A549 (cell line): ENCODE measurements around the gene AHNAK2. TPM values are rescaled to one million over a fixed set of nuclear protein-coding genes. Genes with fewer than 3 reads are reported as not detected.

Source experiments
- ATAC-seq, 2 experiments: fragments of 200-7000 bp in 1 of 2; fragments of >200 bp in 1 of 2; cut with Nextera tagmentation in 1 of 2; cut with Tn5 transposase in 1 of 2; 3 replicates each; pipeline versions ENCODE4 v1.8.0 to v1.9.1; 2018 to 2020; ENCODE audit warnings: mild to moderate bottlenecking in 1 of 2, moderate library complexity in 1 of 2
- CTCF ChIA-PET: fragments of 300-600 bp; sonication (Branson Sonifier 250); formaldehyde crosslinking; extraction: SDS; loops from one replicate; lab custom pipeline; 2021; ENCODE audit warnings: antibody characterized with exemption, inconsistent platforms; lab: Yijun Ruan, JAX
- POLR2A ChIA-PET: fragments of 350-600 bp; formaldehyde crosslinking; extraction: SDS; loops from one replicate; lab custom pipeline; 2021; ENCODE audit warnings: antibody characterized with exemption, inconsistent platforms; lab: Yijun Ruan, JAX
- DNase-seq, 2 experiments: peaks; one replicate each; pipeline versions ENCODE4 v3.0.0 to v3.0.0-alpha.2; 2011 to 2016; ENCODE audit warnings: low read depth in 1 of 2, low spot score in 1 of 2
- FAIRE-seq: peaks from 2 replicates; lab custom pipeline; 2011; peaks lifted over from hg19 to GRCh38; lab: Jason Lieb, UNC
- H3K27ac ChIP-seq, 2 experiments: fragments of >200 bp; sonication (Bioruptor Twin); formaldehyde crosslinking; 3 replicates each; pipeline ENCODE4 v1.5.1; 2016 to 2017
- H3K4me1 ChIP-seq: fragments of >200 bp; sonication (Bioruptor Twin); formaldehyde crosslinking; 3 replicates; pipeline ENCODE4 v1.6.1; 2016
- H3K4me2 ChIP-seq: fragments of >200 bp; sonication (Bioruptor Twin); formaldehyde crosslinking; 3 replicates; pipeline ENCODE4 v1.6.1; 2016
- H3K4me3 ChIP-seq: fragments of >200 bp; sonication (Bioruptor Twin); formaldehyde crosslinking; 3 replicates; pipeline ENCODE4 v1.5.1; 2016
- H3K9me3 ChIP-seq: fragments of >200 bp; sonication (Bioruptor Twin); formaldehyde crosslinking; 3 replicates; pipeline ENCODE4 v1.6.1; 2016
- ATOH8 ChIP-seq: fragments of 250-450 bp; sonication (Bioruptor Pico); IDR thresholded peaks from 2 replicates; pipeline ENCODE4 v1.5.0; 2020; ENCODE audit warnings: low read depth, mild to moderate bottlenecking, moderate library complexity
- BHLHE40 ChIP-seq: IDR thresholded peaks from 2 replicates; pipeline ENCODE4 v1.6.1; 2012; ENCODE audit warnings: low read depth, low read length, inconsistent platforms
- CBX8 ChIP-seq: fragments of 200-600 bp; sonication (generic); IDR thresholded peaks from 2 replicates; pipeline ENCODE4 v1.6.1; 2016
- CTCF ChIP-seq: fragments of >200 bp; sonication (Bioruptor Twin); formaldehyde crosslinking; IDR thresholded peaks from 3 replicates; pipeline ENCODE4 v1.5.1; 2016
- E2F6 ChIP-seq: IDR thresholded peaks from 2 replicates; pipeline ENCODE4 v1.6.1; 2012; ENCODE audit warnings: low read depth, borderline replicate concordance
- EHMT2 ChIP-seq: fragments of 200-600 bp; sonication (generic); IDR thresholded peaks from 2 replicates; pipeline ENCODE4 v1.6.1; 2016; ENCODE audit warnings: antibody characterized with exemption, low read depth, mild to moderate bottlenecking, moderate library complexity
- EP300 ChIP-seq, 2 experiments: fragments of >200 bp; sonication (Bioruptor Twin); formaldehyde crosslinking; IDR thresholded peaks; 2 replicates in 1 of 2; 3 replicates in 1 of 2; pipeline ENCODE4 v1.6.1; 2016 to 2017
- ESRRA ChIP-seq: fragments of 150-350 bp; IDR thresholded peaks from 2 replicates; pipeline ENCODE4 v1.6.1; 2014; ENCODE audit warnings: mild to moderate bottlenecking, low read length, borderline replicate concordance
- HEYL ChIP-seq: fragments of 250-450 bp; sonication (Bioruptor Pico); IDR thresholded peaks from 2 replicates; pipeline ENCODE4 v1.8.0; 2021; ENCODE audit warnings: mild to moderate bottlenecking, moderate library complexity
- HOXB13 ChIP-seq: fragments of 250-450 bp; sonication (Bioruptor Pico); IDR thresholded peaks from 2 replicates; pipeline ENCODE4 v1.5.0; 2020; ENCODE audit warnings: low read depth, mild to moderate bottlenecking, moderate library complexity
- HOXB5 ChIP-seq: fragments of 250-450 bp; sonication (Bioruptor Pico); IDR thresholded peaks from 2 replicates; pipeline ENCODE4 v1.5.0; 2020; ENCODE audit warnings: mild to moderate bottlenecking, moderate library complexity
- JUN ChIP-seq, 2 experiments: fragments of >200 bp; sonication (Bioruptor Twin); formaldehyde crosslinking; IDR thresholded peaks; 2 replicates in 1 of 2; 3 replicates in 1 of 2; pipeline ENCODE4 v1.6.1; 2016 to 2017
- JUNB ChIP-seq: fragments of >200 bp; sonication (Bioruptor Twin); formaldehyde crosslinking; IDR thresholded peaks from 2 replicates; pipeline ENCODE4 v1.6.1; 2016
- KDM5A ChIP-seq: fragments of 200-600 bp; sonication (generic); IDR thresholded peaks from 2 replicates; pipeline ENCODE4 v1.6.1; 2016; ENCODE audit warnings: antibody characterized with exemption, mild to moderate bottlenecking
- MAX ChIP-seq: IDR thresholded peaks from 2 replicates; pipeline ENCODE4 v1.6.1; 2012
- RAD21 ChIP-seq, 2 experiments: fragments of >200 bp in 1 of 2; sonication (Bioruptor Twin) in 1 of 2; formaldehyde crosslinking in 1 of 2; IDR thresholded peaks in 1 of 2; conservative IDR thresholded peaks in 1 of 2; 2 replicates in 1 of 2; 3 replicates in 1 of 2; pipeline ENCODE4 v1.6.1; 2012 to 2018; ENCODE audit warnings: inconsistent platforms in 1 of 2
- RCOR1 ChIP-seq: fragments of 150-350 bp; IDR thresholded peaks from 2 replicates; pipeline ENCODE4 v1.6.1; 2014; ENCODE audit warnings: antibody characterized with exemption, low read length, low read depth
- SREBF2 ChIP-seq: fragments of 450-650 bp; IDR thresholded peaks from 2 replicates; pipeline ENCODE4 v1.6.1; 2014; ENCODE audit warnings: mild to moderate bottlenecking, moderate library complexity
- TFCP2L1 ChIP-seq: fragments of 250-450 bp; sonication (Bioruptor Pico); IDR thresholded peaks from 2 replicates; pipeline ENCODE4 v1.5.0; 2021; ENCODE audit warnings: mild to moderate bottlenecking
- TP53 ChIP-seq: fragments of 250-450 bp; sonication (Bioruptor Pico); IDR thresholded peaks from 2 replicates; pipeline ENCODE4 v1.5.0; 2021; ENCODE audit warnings: mild to moderate bottlenecking, moderate library complexity
- USF2 ChIP-seq: fragments of 450-650 bp; IDR thresholded peaks from 2 replicates; pipeline ENCODE4 v1.6.1; 2014; ENCODE audit warnings: antibody characterized with exemption
- ZNF302 ChIP-seq: fragments of 250-450 bp; sonication (Bioruptor Pico); IDR thresholded peaks from 2 replicates; pipeline ENCODE4 v1.9.0; 2021; ENCODE audit warnings: inconsistent platforms, mild to moderate bottlenecking, moderate library complexity
- WGBS: methylation state at CpG from one replicate; pipeline ENCODE4 v1.1.6; 2017; ENCODE audit errors: missing lambda C conversion rate; 5-methylcytosine and 5-hydroxymethylcytosine counted together
- polyA plus RNA-seq, 4 experiments: library from polyadenylated mRNA; depleted of rRNA in 3 of 4; stranded (reverse); fragments of >200 nt; fragmentation: RNase III in 1 of 4; extraction: RNeasy Plus Mini Kit Qiagen cat#74134 plus additional on column Dnase treatment in 1 of 4; gene quantifications; 2 replicates in 3 of 4; 3 replicates in 1 of 4; pipeline ENCODE4 v1.2.3, GENCODE V29; 2011 to 2017

The AHNAK2 gene
- polyA plus RNA-seq, 2 of the 4 experiments (the other 2 are of a cell fraction) = 43.3 to 43.7 TPM

- ChIA-PET POLR2A (interaction anchor here (0.6 to 0.9 kb wide), 2 partner anchors 74 to 153 kb away, joined by 4 to 5 read pairs; no protein-coding TSS in a partner anchor), CTCF (interaction anchor here (0.5 to 3.9 kb wide), 31 partner anchors 8 to 192 kb away, joined by 3 to 40 read pairs (median 6); partner anchors contain the start of genes CEP170B and PLD4)
- no peak for TF ChIP-seq TP53 (CRISPR knock-in tag)
- no peak for TF ChIP-seq E2F6
- no peak for TF ChIP-seq JUNB
- no peak for TF ChIP-seq EHMT2
- no peak for TF ChIP-seq RCOR1
- TF ChIP-seq BHLHE40 = no peak
- TF ChIP-seq ESRRA = peak; percentile 68; the same call in 1 of the 2 replicates
- TF ChIP-seq RAD21 (conservative IDR thresholded peaks at IDR 0.05 in 1 of 2, IDR thresholded peaks at IDR 0.05 in 1 of 2) = no peak
- WGBS = 98% methylated on average over 8 of the region's 9 CpGs
- H3K4me3 ChIP-seq = no peak overlapping the region
- H3K4me2 ChIP-seq = no peak overlapping the region
- H3K9me3 ChIP-seq = no peaks in the 10 kb centered on the region
- peaks cover 15% of the 10 kb centered on the region for H3K4me1 ChIP-seq
- no peak for DNase-seq
- no peak for FAIRE-seq
- ATAC-seq = peak in 1 of 2 experiments; percentile 4; a peak in 2 of 6 replicates
- no peak overlapping the region for H3K27ac ChIP-seq
These were observed 82.9 kb downstream of the AHNAK2 start for GRCh38 chr14:104895207-104895785.

GRCh38 chr14:104894331-104895206, 83.6 kb downstream of the AHNAK2 start:
- Histone ChIP-seq H3K9me3 (no peaks in the 10 kb centered on the region), H3K4me2 (no peak overlapping the region), H3K4me1 (peaks cover 15% of the 10 kb centered on the region), H3K27ac (no peak overlapping the region), H3K4me3 (no peak overlapping the region)
- 91% methylated on average over 27 of the region's 30 CpGs for WGBS
- POLR2A ChIA-PET = interaction anchor here (1.3 kb wide), 1 partner anchor 18 kb away, joined by 3 read pairs; no protein-coding TSS in a partner anchor
- ATAC-seq = 0 out of 6 replicates have a peak, but pooled peaks of 1 of the 2 experiments have one; percentile 11
- TF ChIP-seq HOXB13 = no peak
- no peak for TF ChIP-seq USF2
- no peak for TF ChIP-seq EP300 (IDR thresholded peaks at IDR 0.05)
- 0 out of 3 replicates have a peak, but pooled peaks have one; percentile 11 for TF ChIP-seq CTCF
- FAIRE-seq = no peak
- no peak for DNase-seq
- CTCF ChIA-PET = interaction anchor here (1.5 to 3.9 kb wide), 12 partner anchors 8 to 192 kb away, joined by 4 to 40 read pairs (median 15); no protein-coding TSS in a partner anchor

- FAIRE-seq = no peak
These were observed 84.6 kb downstream of the AHNAK2 start for GRCh38 chr14:104893435-104894207.

More at GRCh38 chr14:104893435-104894207, 84.6 kb downstream of the AHNAK2 start:
- no peaks in the 10 kb centered on the region for H3K9me3 ChIP-seq
- peaks cover 15% of the 10 kb centered on the region for H3K4me1 ChIP-seq
- H3K27ac ChIP-seq = no peak overlapping the region
- H3K4me2 ChIP-seq = no peak overlapping the region
- DNase-seq (no peak), ATAC-seq (0 out of 6 replicates have a peak, but pooled peaks of 1 of the 2 experiments have one; percentile 9)
- no peak overlapping the region for H3K4me3 ChIP-seq
- TF ChIP-seq ZNF302 (CRISPR knock-in tag) = no peak
- TF ChIP-seq JUN (IDR thresholded peaks at IDR 0.05) = no peak
- no peak for TF ChIP-seq HEYL (CRISPR knock-in tag)
- no peak for TF ChIP-seq MAX
- no peak for TF ChIP-seq ATOH8
- no peak for TF ChIP-seq KDM5A
- no peak for TF ChIP-seq HOXB13
- TF ChIP-seq TFCP2L1 (CRISPR knock-in tag) = no peak
- TF ChIP-seq HOXB5 (CRISPR knock-in tag) = no peak
- TF ChIP-seq CBX8 = no peak
- no peak for TF ChIP-seq SREBF2
- TF ChIP-seq ESRRA = no peak
- TF ChIP-seq TP53 (CRISPR knock-in tag) = no peak
- WGBS = 84% methylated on average over 36 of the region's 39 CpGs
- ChIA-PET CTCF (interaction anchor here (1.1 to 3.9 kb wide), 11 partner anchors 12 to 193 kb away, joined by 3 to 40 read pairs (median 5); no protein-coding TSS in a partner anchor), POLR2A (interaction anchor here (1.3 kb wide), 1 partner anchor 17 kb away, joined by 3 read pairs; no protein-coding TSS in a partner anchor)
